ENCODE measurements around the gene SEPTIN1. TPM values are rescaled to one million over a fixed set of nuclear protein-coding genes. Genes with fewer than 3 reads are reported as not detected.

The SEPTIN1 gene
- total and polyA plus RNA-seq, 2 experiments from 2014 or later: 0.21 to 3.9 TPM

DNA sequence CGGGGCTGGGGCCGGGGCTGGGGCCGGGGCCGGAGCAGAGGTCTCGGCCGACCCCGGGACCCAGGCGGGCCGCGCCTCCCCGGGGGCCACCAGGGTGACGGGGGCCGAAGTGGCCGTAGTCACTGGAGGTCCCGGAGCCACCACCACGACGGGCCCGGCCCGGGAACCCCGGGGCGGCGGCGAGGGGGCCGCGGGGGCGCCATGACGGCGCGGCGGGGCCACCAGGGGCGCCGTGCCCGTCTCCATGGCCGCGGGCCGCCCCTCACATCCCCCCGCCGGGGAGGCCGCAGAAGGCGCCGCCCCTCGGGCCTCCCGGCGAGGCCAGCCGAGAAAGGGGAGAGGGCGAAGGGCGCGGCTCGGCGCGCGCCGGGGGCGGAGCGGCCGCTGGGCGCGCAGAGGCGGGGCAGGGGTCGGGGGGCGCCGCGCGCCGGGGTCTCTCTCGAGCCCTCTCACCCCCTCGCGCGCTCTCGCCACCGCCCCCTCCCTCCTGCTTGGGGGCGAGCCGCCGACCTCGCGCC is 12.4 kb downstream of the SEPTIN1 start:
- Histone ChIP-seq H2AFZ (no peak overlapping the region), H3K36me3 (ENCODE audit: insufficient read depth) (no peaks in the 10 kb centered on the region), H3K4me1 (ENCODE audit: insufficient read depth) (peaks cover 11% of the 10 kb centered on the region), H3K4me2 (peak overlapping the region; percentile 98), H3K4me3 (peak overlapping the region; percentile 85), H3K27me3 (ENCODE audit: insufficient read depth) (no peaks in the 10 kb centered on the region), H4K20me1 (replicated peaks; ENCODE audit: insufficient read depth) (peaks cover 10% of the 10 kb centered on the region; the same call in 1 of the 2 replicates), H3K27ac (ENCODE audit: low read depth) (no peak overlapping the region), H3K9me2 (ENCODE audit: insufficient read depth) (no peaks in the 10 kb centered on the region), H3K79me2 (replicated peaks; ENCODE audit: insufficient read depth) (peaks cover 37% of the 10 kb centered on the region), H3F3A (replicated peaks; ENCODE audit: low read depth) (no peaks in the 10 kb centered on the region)
- Mint-ChIP-seq H3K27ac (no peak overlapping the region), H3K9me3 (no peaks in the 10 kb centered on the region), H3K4me3 (peak overlapping the region; percentile 74; the same call in 2 of the 3 replicates), H3K27me3 (ENCODE audit: insufficient read depth, low read depth, poor library complexity) (peaks cover 19% of the 10 kb centered on the region), H3K36me3 (ENCODE audit: low read depth) (peaks cover 9% of the 10 kb centered on the region; the same call in 2 of the 3 replicates), H3K4me1 (peaks cover 33% of the 10 kb centered on the region)
- TF ChIP-seq EZH2 (IDR thresholded peaks at IDR 0.05; ENCODE audit: low read depth, unreplicated experiment): no peak
- TF ChIP-seq, protein P1, sequence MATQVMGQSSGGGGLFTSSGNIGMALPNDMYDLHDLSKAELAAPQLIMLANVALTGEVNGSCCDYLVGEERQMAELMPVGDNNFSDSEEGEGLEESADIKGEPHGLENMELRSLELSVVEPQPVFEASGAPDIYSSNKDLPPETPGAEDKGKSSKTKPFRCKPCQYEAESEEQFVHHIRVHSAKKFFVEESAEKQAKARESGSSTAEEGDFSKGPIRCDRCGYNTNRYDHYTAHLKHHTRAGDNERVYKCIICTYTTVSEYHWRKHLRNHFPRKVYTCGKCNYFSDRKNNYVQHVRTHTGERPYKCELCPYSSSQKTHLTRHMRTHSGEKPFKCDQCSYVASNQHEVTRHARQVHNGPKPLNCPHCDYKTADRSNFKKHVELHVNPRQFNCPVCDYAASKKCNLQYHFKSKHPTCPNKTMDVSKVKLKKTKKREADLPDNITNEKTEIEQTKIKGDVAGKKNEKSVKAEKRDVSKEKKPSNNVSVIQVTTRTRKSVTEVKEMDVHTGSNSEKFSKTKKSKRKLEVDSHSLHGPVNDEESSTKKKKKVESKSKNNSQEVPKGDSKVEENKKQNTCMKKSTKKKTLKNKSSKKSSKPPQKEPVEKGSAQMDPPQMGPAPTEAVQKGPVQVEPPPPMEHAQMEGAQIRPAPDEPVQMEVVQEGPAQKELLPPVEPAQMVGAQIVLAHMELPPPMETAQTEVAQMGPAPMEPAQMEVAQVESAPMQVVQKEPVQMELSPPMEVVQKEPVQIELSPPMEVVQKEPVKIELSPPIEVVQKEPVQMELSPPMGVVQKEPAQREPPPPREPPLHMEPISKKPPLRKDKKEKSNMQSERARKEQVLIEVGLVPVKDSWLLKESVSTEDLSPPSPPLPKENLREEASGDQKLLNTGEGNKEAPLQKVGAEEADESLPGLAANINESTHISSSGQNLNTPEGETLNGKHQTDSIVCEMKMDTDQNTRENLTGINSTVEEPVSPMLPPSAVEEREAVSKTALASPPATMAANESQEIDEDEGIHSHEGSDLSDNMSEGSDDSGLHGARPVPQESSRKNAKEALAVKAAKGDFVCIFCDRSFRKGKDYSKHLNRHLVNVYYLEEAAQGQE (IDR thresholded peaks at IDR 0.05; ENCODE audit: unreplicated experiment): no peak
- no peak for TF ChIP-seq CREB1 (CRISPR knock-in tag; IDR thresholded peaks at IDR 0.05; ENCODE audit: low read depth)
- TF ChIP-seq NANOG (IDR thresholded peaks at IDR 0.05; ENCODE audit: borderline replicate concordance): no peak
- no peak for TF ChIP-seq ZNF331 (CRISPR knock-in tag; IDR thresholded peaks at IDR 0.05; ENCODE audit: low read depth)
- TF ChIP-seq, protein P2, sequence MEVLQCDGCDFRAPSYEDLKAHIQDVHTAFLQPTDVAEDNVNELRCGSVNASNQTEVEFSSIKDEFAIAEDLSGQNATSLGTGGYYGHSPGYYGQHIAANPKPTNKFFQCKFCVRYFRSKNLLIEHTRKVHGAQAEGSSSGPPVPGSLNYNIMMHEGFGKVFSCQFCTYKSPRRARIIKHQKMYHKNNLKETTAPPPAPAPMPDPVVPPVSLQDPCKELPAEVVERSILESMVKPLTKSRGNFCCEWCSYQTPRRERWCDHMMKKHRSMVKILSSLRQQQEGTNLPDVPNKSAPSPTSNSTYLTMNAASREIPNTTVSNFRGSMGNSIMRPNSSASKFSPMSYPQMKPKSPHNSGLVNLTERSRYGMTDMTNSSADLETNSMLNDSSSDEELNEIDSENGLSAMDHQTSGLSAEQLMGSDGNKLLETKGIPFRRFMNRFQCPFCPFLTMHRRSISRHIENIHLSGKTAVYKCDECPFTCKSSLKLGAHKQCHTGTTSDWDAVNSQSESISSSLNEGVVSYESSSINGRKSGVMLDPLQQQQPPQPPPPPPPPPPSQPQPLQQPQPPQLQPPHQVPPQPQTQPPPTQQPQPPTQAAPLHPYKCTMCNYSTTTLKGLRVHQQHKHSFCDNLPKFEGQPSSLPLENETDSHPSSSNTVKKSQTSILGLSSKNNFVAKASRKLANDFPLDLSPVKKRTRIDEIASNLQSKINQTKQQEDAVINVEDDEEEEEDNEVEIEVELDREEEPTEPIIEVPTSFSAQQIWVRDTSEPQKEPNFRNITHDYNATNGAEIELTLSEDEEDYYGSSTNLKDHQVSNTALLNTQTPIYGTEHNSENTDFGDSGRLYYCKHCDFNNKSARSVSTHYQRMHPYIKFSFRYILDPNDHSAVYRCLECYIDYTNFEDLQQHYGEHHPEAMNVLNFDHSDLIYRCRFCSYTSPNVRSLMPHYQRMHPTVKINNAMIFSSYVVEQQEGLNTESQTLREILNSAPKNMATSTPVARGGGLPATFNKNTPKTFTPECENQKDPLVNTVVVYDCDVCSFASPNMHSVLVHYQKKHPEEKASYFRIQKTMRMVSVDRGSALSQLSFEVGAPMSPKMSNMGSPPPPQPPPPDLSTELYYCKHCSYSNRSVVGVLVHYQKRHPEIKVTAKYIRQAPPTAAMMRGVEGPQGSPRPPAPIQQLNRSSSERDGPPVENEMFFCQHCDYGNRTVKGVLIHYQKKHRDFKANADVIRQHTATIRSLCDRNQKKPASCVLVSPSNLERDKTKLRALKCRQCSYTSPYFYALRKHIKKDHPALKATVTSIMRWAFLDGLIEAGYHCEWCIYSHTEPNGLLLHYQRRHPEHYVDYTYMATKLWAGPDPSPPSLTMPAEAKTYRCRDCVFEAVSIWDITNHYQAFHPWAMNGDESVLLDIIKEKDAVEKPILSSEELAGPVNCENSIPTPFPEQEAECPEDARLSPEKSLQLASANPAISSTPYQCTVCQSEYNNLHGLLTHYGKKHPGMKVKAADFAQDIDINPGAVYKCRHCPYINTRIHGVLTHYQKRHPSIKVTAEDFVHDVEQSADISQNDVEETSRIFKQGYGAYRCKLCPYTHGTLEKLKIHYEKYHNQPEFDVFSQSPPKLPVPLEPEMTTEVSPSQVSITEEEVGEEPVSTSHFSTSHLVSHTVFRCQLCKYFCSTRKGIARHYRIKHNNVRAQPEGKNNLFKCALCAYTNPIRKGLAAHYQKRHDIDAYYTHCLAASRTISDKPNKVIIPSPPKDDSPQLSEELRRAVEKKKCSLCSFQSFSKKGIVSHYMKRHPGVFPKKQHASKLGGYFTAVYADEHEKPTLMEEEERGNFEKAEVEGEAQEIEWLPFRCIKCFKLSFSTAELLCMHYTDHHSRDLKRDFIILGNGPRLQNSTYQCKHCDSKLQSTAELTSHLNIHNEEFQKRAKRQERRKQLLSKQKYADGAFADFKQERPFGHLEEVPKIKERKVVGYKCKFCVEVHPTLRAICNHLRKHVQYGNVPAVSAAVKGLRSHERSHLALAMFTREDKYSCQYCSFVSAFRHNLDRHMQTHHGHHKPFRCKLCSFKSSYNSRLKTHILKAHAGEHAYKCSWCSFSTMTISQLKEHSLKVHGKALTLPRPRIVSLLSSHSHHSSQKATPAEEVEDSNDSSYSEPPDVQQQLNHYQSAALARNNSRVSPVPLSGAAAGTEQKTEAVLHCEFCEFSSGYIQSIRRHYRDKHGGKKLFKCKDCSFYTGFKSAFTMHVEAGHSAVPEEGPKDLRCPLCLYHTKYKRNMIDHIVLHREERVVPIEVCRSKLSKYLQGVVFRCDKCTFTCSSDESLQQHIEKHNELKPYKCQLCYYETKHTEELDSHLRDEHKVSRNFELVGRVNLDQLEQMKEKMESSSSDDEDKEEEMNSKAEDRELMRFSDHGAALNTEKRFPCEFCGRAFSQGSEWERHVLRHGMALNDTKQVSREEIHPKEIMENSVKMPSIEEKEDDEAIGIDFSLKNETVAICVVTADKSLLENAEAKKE (CRISPR knock-in tag; IDR thresholded peaks at IDR 0.05): no peak
- TF ChIP-seq, protein P3, sequence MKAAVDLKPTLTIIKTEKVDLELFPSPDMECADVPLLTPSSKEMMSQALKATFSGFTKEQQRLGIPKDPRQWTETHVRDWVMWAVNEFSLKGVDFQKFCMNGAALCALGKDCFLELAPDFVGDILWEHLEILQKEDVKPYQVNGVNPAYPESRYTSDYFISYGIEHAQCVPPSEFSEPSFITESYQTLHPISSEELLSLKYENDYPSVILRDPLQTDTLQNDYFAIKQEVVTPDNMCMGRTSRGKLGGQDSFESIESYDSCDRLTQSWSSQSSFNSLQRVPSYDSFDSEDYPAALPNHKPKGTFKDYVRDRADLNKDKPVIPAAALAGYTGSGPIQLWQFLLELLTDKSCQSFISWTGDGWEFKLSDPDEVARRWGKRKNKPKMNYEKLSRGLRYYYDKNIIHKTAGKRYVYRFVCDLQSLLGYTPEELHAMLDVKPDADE (IDR thresholded peaks at IDR 0.05): no peak
- no peak for TF ChIP-seq JUNB (IDR thresholded peaks at IDR 0.05; ENCODE audit: unreplicated experiment)
- TF ChIP-seq STAT1 (IDR thresholded peaks at IDR 0.05; ENCODE audit: unreplicated experiment): no peak
- TF ChIP-seq ZNF114 (CRISPR knock-in tag; IDR thresholded peaks at IDR 0.05): no peak
- TF ChIP-seq EZH2phosphoT487 (IDR thresholded peaks at IDR 0.05; ENCODE audit: unreplicated experiment): no peak
- TF ChIP-seq POLR2AphosphoS5 (IDR thresholded peaks at IDR 0.05; ENCODE audit: low read depth): no peak; the same call in none of the 2 replicates
- TF ChIP-seq, protein P4, sequence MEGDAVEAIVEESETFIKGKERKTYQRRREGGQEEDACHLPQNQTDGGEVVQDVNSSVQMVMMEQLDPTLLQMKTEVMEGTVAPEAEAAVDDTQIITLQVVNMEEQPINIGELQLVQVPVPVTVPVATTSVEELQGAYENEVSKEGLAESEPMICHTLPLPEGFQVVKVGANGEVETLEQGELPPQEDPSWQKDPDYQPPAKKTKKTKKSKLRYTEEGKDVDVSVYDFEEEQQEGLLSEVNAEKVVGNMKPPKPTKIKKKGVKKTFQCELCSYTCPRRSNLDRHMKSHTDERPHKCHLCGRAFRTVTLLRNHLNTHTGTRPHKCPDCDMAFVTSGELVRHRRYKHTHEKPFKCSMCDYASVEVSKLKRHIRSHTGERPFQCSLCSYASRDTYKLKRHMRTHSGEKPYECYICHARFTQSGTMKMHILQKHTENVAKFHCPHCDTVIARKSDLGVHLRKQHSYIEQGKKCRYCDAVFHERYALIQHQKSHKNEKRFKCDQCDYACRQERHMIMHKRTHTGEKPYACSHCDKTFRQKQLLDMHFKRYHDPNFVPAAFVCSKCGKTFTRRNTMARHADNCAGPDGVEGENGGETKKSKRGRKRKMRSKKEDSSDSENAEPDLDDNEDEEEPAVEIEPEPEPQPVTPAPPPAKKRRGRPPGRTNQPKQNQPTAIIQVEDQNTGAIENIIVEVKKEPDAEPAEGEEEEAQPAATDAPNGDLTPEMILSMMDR (conservative IDR thresholded peaks at IDR 0.05; ENCODE audit: low read depth in 2 of 2): no peak; a peak in 1 of 4 replicates
- no peak for ATAC-seq
- DNase-seq (ENCODE audit: low spot score): no peak
